Hepatocyte (in vitro differentiated cells): ENCODE data around the gene SRSF2. TPM values are rescaled to one million over a fixed set of nuclear protein-coding genes. Genes with fewer than 3 reads are reported as not detected.

Experiments used
- DNase-seq: peaks from one replicate; pipeline ENCODE4 v3.0.0-alpha.2; 2016; ENCODE audit warnings: low spot score
- H2AFZ ChIP-seq: fragments of 200-600 bp; sonication (generic); 2 replicates; pipeline ENCODE4 v1.6.0; 2016; ENCODE audit warnings: antibody characterized with exemption, mild to moderate bottlenecking
- H3K27ac ChIP-seq: fragments of 200-600 bp; sonication (generic); 2 replicates; pipeline ENCODE4 v1.5.1; 2016; ENCODE audit warnings: mild to moderate bottlenecking
- H3K27me3 ChIP-seq: fragments of 200-600 bp; sonication (generic); 2 replicates; pipeline ENCODE4 v1.6.1; 2016
- H3K36me3 ChIP-seq: fragments of 200-600 bp; sonication (generic); replicated peaks from 2 replicates; pipeline ENCODE4 v1.5.1; 2016; ENCODE audit warnings: low read depth; ENCODE audit not compliant: insufficient read depth
- H3K4me1 ChIP-seq: fragments of 200-600 bp; sonication (generic); 2 replicates; pipeline ENCODE4 v1.5.1; 2016; ENCODE audit warnings: mild to moderate bottlenecking, moderate library complexity; ENCODE audit not compliant: insufficient read depth
- H3K4me2 ChIP-seq: fragments of 200-600 bp; sonication (generic); 2 replicates; pipeline ENCODE4 v1.6.0; 2016
- H3K4me3 ChIP-seq: fragments of 200-600 bp; sonication (generic); 2 replicates; pipeline ENCODE4 v1.5.1; 2016; ENCODE audit warnings: mild to moderate bottlenecking
- H3K79me2 ChIP-seq: fragments of 200-600 bp; sonication (generic); 2 replicates; pipeline ENCODE4 v1.6.0; 2017; ENCODE audit warnings: mild to moderate bottlenecking
- H3K9me2 ChIP-seq: fragments of 200-600 bp; sonication (generic); replicated peaks from 2 replicates; pipeline ENCODE4 v1.6.0; 2017; ENCODE audit warnings: mild to moderate bottlenecking; ENCODE audit not compliant: insufficient read depth
- H3K9me3 ChIP-seq: fragments of 200-600 bp; sonication (generic); 2 replicates; pipeline ENCODE4 v1.5.1; 2016; ENCODE audit warnings: low read depth, mild to moderate bottlenecking
- H4K20me1 ChIP-seq: fragments of 200-600 bp; sonication (generic); 2 replicates; pipeline ENCODE4 v1.6.0; 2016; ENCODE audit warnings: mild to moderate bottlenecking; ENCODE audit not compliant: insufficient read depth, poor library complexity, severe bottlenecking
- EZH2 ChIP-seq: fragments of 200-600 bp; sonication (generic); IDR thresholded peaks from 2 replicates; pipeline ENCODE4 v1.6.1; 2016; ENCODE audit warnings: antibody characterized with exemption, mild to moderate bottlenecking, borderline replicate concordance
- EZH2phosphoT487 ChIP-seq: fragments of 200-600 bp; sonication (generic); IDR thresholded peaks from one replicate; pipeline ENCODE4 v1.6.1; 2018; ENCODE audit warnings: antibody characterized with exemption, mild to moderate bottlenecking, low read depth, moderate library complexity; ENCODE audit not compliant: unreplicated experiment, severe bottlenecking
- WGBS: methylation state at CpG from one replicate; pipeline ENCODE4 v1.1.6; 2016; ENCODE audit warnings: low lambda C conversion rate; ENCODE audit errors: missing lambda C conversion rate; 5-methylcytosine and 5-hydroxymethylcytosine counted together
- microRNA counts: library from miRNA; unstranded; fragments of <30 nt; microRNA quantifications from one replicate; lab custom pipeline; 2017
- microRNA-seq: library from miRNA; unstranded; fragments of <30 nt; microRNA quantifications from one replicate; pipeline ENCODE4, GENCODE V29; 2017
- polyA plus RNA-seq: library from polyadenylated mRNA; unstranded; fragments of >200 nt; fragmentation: Nextera tagmentation; extraction: Ambion mirVana; gene quantifications from 2 replicates; pipeline ENCODE4 v1.2.1, GENCODE V29; 2016
- small RNA-seq: library from RNA; depleted of rRNA; stranded (forward); fragments of <200 nt; gene quantifications from one replicate; pipeline ENCODE3, GENCODE V24; 2014
- total RNA-seq: library from RNA; depleted of rRNA; stranded (reverse); fragments of >200 nt; gene quantifications from 2 replicates; pipeline ENCODE4 v1.2.3, GENCODE V29; 2014
- TF ChIP-seq, protein P1 (sequence below): fragments of 200-600 bp; sonication (generic); IDR thresholded peaks from 2 replicates; pipeline ENCODE4 v1.5.1; 2016; ENCODE audit warnings: antibody characterized with exemption, mild to moderate bottlenecking; ENCODE audit not compliant: poor library complexity

SRSF2 gene
- total and polyA plus RNA-seq, 2 experiments from 2014 or later, result 152 TPM

DNA sequence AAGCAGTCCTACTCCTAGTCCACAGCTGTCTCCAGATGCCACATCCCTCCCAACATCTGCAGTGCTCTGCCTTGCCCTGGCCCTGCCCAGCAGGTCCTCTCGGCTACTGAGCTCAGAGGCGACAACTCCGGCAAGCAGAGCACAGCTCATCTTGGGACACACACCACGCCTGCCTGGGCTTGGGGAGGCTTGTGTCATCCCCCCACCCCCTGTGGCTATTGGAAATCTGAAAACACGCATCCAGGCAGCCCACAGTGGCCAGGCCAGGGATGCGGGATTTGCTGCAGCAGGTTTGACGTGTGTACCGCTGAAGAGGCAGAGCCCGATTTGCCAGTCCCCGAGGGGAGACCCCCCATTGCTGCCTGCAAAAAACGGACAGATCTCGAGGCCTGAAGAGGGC, 51.8 kb downstream of the SRSF2 start:
- Histone ChIP-seq H3K9me2 (no peaks in the 10 kb centered on the region), H3K9me3 (no peaks in the 10 kb centered on the region), H3K4me2 (no peak overlapping the region), H2AFZ (no peak overlapping the region), H3K4me3 (no peak overlapping the region), H4K20me1 (no peaks in the 10 kb centered on the region), H3K79me2 (peaks cover 8% of the 10 kb centered on the region), H3K36me3 (no peaks in the 10 kb centered on the region), H3K4me1 (peaks cover 37% of the 10 kb centered on the region), H3K27me3 (no peaks in the 10 kb centered on the region), H3K27ac (no peak overlapping the region)
- DNase-seq, result no peak
- WGBS, result 89% methylated on average over 12 of the region's 12 CpGs
- no peak for TF ChIP-seq EZH2
- TF ChIP-seq, protein P1, sequence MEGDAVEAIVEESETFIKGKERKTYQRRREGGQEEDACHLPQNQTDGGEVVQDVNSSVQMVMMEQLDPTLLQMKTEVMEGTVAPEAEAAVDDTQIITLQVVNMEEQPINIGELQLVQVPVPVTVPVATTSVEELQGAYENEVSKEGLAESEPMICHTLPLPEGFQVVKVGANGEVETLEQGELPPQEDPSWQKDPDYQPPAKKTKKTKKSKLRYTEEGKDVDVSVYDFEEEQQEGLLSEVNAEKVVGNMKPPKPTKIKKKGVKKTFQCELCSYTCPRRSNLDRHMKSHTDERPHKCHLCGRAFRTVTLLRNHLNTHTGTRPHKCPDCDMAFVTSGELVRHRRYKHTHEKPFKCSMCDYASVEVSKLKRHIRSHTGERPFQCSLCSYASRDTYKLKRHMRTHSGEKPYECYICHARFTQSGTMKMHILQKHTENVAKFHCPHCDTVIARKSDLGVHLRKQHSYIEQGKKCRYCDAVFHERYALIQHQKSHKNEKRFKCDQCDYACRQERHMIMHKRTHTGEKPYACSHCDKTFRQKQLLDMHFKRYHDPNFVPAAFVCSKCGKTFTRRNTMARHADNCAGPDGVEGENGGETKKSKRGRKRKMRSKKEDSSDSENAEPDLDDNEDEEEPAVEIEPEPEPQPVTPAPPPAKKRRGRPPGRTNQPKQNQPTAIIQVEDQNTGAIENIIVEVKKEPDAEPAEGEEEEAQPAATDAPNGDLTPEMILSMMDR, result no peak
- TF ChIP-seq EZH2phosphoT487, result no peak

DNA sequence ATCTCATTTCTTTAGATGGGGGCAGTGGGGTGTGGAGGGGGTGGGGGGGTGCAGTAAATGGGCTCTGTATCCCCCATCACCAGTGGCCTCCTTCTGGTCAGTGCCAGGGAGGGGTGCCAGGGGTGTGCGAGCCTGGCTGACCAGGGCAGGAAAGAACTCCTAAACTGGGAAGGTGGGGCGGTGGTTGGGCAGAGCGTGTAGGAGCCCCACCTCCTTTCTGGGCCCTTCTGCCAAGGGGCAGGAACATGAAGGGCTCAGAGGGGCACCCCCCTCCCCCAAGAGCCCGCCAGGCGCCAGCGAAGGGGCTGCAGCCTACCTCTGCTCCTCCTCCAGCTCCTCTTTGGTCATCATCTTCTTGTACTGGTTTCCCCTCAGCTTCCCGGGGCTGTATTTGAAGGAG, 52.4 kb downstream of the SRSF2 start:
- 97% methylated on average over 7 of the region's 7 CpGs for WGBS
- H3K27ac ChIP-seq, result no peak overlapping the region
- no peaks in the 10 kb centered on the region for H3K27me3 ChIP-seq
- H3K4me2 ChIP-seq, result no peak overlapping the region
- H3K9me2 ChIP-seq, result no peaks in the 10 kb centered on the region
- H3K9me3 ChIP-seq, result no peaks in the 10 kb centered on the region
- peaks cover 37% of the 10 kb centered on the region for H3K4me1 ChIP-seq
- H4K20me1 ChIP-seq, result no peaks in the 10 kb centered on the region
- H3K4me3 ChIP-seq, result no peak overlapping the region
- TF ChIP-seq EZH2phosphoT487 (no peak), EZH2 (no peak)
- TF ChIP-seq, protein P1, result no peak
- no peak for DNase-seq
- no peak overlapping the region for H2AFZ ChIP-seq
- H3K36me3 ChIP-seq, result no peaks in the 10 kb centered on the region
- H3K79me2 ChIP-seq, result peaks cover 5% of the 10 kb centered on the region

MicroRNA genes within 50 kb of the gene (microRNA counts, 767-probe panel; counts per million panel counts)
- microRNA hsa-miR-636 (lab: Ali Mortazavi, UCI), result not detected

Small RNA genes within 50 kb of the gene (microRNA-seq; reads per million reads assigned to microRNA genes)
- not detected for gene MIR636

Small RNA genes within 50 kb of the gene (small RNA-seq; reads per million reads assigned to genes)
- gene AC005837.3, result not detected
- not detected for gene RF02271
- not detected for gene RNU6-97P
- not detected for gene RNY4P36

Other genes with a start within 250 kb of the SRSF2 start
- 4.9 and 5.5 TPM in 2 replicates for gene RHBDF2, start 235.9 kb downstream of the SRSF2 start, total RNA-seq
- gene RHBDF2, start 235.9 kb downstream of the SRSF2 start, polyA plus RNA-seq, result 11.0 and 11.7 TPM in 2 replicates
- 7.8 and 15.5 TPM in 2 replicates for gene CYGB, start 199.6 kb downstream of the SRSF2 start, total RNA-seq
- gene CYGB, start 199.6 kb downstream of the SRSF2 start, polyA plus RNA-seq, result 13.8 and 19.2 TPM in 2 replicates
- 2.0 and 2.7 TPM in 2 replicates for gene PRCD, start 197.3 kb downstream of the SRSF2 start, total RNA-seq
- 10.2 and 11.6 TPM in 2 replicates for gene PRCD, start 197.3 kb downstream of the SRSF2 start, polyA plus RNA-seq
- gene ST6GALNAC2, start 151.5 kb downstream of the SRSF2 start, total RNA-seq, result 1.4 and 2.3 TPM in 2 replicates
- gene ST6GALNAC2, start 151.5 kb downstream of the SRSF2 start, polyA plus RNA-seq, result 1.8 and 2.8 TPM in 2 replicates
- gene ST6GALNAC1, start 93.6 kb downstream of the SRSF2 start, total RNA-seq, result 17.7 and 29.6 TPM in 2 replicates
- 27.6 and 31.6 TPM in 2 replicates for gene ST6GALNAC1, start 93.6 kb downstream of the SRSF2 start, polyA plus RNA-seq
- 101 and 102 TPM in 2 replicates for gene MXRA7, start 26.4 kb downstream of the SRSF2 start, total RNA-seq
- gene MXRA7, start 26.4 kb downstream of the SRSF2 start, polyA plus RNA-seq, result 117 and 138 TPM in 2 replicates
- 19.3 and 19.5 TPM in 2 replicates for gene JMJD6, start 10.7 kb downstream of the SRSF2 start, total RNA-seq
- 34.5 and 44.8 TPM in 2 replicates for gene JMJD6, start 10.7 kb downstream of the SRSF2 start, polyA plus RNA-seq
- 36.6 and 36.8 TPM in 2 replicates for gene METTL23, start 10.5 kb downstream of the SRSF2 start, total RNA-seq
- gene METTL23, start 10.5 kb downstream of the SRSF2 start, polyA plus RNA-seq, result 48.0 and 56.5 TPM in 2 replicates
- gene MFSD11, start 788 bp upstream of the SRSF2 start, total RNA-seq, result 59.4 and 66.6 TPM in 2 replicates
- 35.4 and 43.5 TPM in 2 replicates for gene MFSD11, start 788 bp upstream of the SRSF2 start, polyA plus RNA-seq
- 0.60 and 1.1 TPM in 2 replicates for gene MGAT5B, start 131.1 kb upstream of the SRSF2 start, total RNA-seq
- gene MGAT5B, start 131.1 kb upstream of the SRSF2 start, polyA plus RNA-seq, result 0.89 TPM in 1 of 2 replicates, not detected in the other